Mammary epithelial cell (primary cell): ENCODE data around the gene TNIK.

ENCODE experiments used
- EZH2 ChIP-seq: IDR thresholded peaks from 2 replicates; pipeline ENCODE4 v1.6.1; 2012; ENCODE audit warnings: low read length, inconsistent platforms, borderline replicate concordance
- TF ChIP-seq, protein P1 (sequence below), 2 donors: IDR thresholded peaks in 1 of 2; conservative IDR thresholded peaks in 1 of 2; 2 replicates each; pipeline ENCODE4 v1.5.1; 2011 to 2012; ENCODE audit warnings: inconsistent platforms in 2 of 2, low read length in 2 of 2, mild to moderate bottlenecking in 2 of 2, control low read depth in 1 of 2, low read depth in 1 of 2; ENCODE audit not compliant: insufficient read depth in 1 of 2; ENCODE audit errors: extremely low read depth in 1 of 2

DNA sequence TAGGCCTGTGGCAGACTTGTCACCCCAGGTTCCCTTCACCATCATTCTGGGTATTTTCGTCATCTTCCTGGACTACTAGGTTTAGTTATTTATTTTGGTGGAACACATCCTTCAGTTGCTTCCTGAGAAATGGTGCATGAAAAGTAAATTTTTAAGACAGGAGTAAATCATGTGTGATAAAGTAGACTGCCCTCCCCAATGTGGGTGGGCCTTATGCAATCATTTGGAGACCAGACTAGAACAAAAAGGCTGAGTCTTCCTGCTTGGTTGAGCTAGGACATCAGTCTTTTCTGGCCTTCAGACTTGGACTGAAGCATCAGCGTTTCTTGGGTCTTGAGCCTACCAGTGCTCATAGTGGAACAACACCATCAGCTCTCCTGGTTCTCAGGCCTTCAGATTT lies 382.9 kb downstream of the TNIK start:
- TF ChIP-seq, protein P1, sequence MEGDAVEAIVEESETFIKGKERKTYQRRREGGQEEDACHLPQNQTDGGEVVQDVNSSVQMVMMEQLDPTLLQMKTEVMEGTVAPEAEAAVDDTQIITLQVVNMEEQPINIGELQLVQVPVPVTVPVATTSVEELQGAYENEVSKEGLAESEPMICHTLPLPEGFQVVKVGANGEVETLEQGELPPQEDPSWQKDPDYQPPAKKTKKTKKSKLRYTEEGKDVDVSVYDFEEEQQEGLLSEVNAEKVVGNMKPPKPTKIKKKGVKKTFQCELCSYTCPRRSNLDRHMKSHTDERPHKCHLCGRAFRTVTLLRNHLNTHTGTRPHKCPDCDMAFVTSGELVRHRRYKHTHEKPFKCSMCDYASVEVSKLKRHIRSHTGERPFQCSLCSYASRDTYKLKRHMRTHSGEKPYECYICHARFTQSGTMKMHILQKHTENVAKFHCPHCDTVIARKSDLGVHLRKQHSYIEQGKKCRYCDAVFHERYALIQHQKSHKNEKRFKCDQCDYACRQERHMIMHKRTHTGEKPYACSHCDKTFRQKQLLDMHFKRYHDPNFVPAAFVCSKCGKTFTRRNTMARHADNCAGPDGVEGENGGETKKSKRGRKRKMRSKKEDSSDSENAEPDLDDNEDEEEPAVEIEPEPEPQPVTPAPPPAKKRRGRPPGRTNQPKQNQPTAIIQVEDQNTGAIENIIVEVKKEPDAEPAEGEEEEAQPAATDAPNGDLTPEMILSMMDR (conservative IDR thresholded peaks at IDR 0.05 in 1 of 2, IDR thresholded peaks at IDR 0.05 in 1 of 2; ENCODE audit: extremely low read depth in 1 of 2, insufficient read depth in 1 of 2, low read depth in 1 of 2, low read length in 2 of 2): no peak
- TF ChIP-seq EZH2: no peak
